ENCODE results near the gene RETREG3. TPM values are rescaled to one million over a fixed set of nuclear protein-coding genes. Genes with fewer than 3 reads are reported as not detected.
A peak's percentile ranks its signal among the peaks of the same experiment; 100 is the strongest.

RETREG3 gene
- total and polyA plus RNA-seq, 2 of the 13 experiments (the other 11 are each of a cell fraction or from before 2014, with no cell fraction given) = 47.0 to 55.8 TPM

DNA sequence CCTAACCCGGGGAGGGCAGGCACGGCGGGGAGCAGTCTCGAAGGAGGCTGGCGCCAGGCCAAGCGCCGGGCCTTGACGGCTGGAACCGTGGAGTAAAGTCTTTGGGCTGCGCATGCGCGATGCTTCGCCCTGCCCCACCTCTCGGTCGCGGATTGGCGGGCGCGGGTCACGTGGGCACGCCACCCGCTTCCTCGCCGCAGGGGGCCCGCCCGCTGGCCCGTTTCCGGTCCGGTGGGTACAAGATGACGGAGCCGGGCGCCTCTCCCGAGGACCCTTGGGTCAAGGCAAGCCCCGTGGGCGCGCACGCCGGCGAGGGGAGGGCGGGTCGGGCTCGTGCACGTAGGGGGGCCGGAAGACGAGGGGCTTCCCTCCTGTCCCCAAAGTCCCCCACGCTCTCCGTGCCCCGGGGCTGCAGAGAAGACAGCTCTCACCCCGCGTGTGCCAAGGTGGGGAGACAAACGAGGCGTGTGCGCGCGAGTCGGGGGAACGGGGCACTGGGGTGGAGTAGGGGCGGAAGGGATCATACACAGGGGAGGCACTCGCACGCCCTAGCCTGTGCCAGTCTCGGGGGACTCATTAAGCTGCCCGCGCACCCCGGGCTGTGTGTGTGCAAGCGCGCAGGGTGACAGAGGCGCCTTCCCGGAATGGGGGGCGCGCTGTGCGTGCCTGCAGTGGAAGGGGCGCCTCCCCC, 42.1 kb downstream of the RETREG3 start, which contains the start of gene MLX (continued):
- TF ChIP-seq TERF1 (CRISPR knock-in tag; IDR thresholded peaks at IDR 0.05) (no peak; the same call in 1 of the 2 replicates), FOXP1 (IDR thresholded peaks at IDR 0.05) (no peak), FOXP1 (CRISPR knock-in tag; IDR thresholded peaks at IDR 0.05) (no peak), ATF7-NPFF (CRISPR knock-in tag; IDR thresholded peaks at IDR 0.05; ENCODE audit: low read depth) (peak; percentile 92), HOXA9 (CRISPR knock-in tag; IDR thresholded peaks at IDR 0.05; ENCODE audit: borderline replicate concordance) (peak; percentile 45; the same call in 1 of the 2 replicates), CBX2 (IDR thresholded peaks at IDR 0.05; ENCODE audit: low read depth, low read length) (no peak), CBX2 (CRISPR knock-in tag; IDR thresholded peaks at IDR 0.05; ENCODE audit: low read depth) (no peak), TAF1 (CRISPR knock-in tag; IDR thresholded peaks at IDR 0.05) (peak; percentile 84; the same call in 1 of the 2 replicates), HOXD1 (CRISPR knock-in tag; IDR thresholded peaks at IDR 0.05) (peak; percentile 32; the same call in 1 of the 2 replicates), ARNT2 (CRISPR knock-in tag; IDR thresholded peaks at IDR 0.05; ENCODE audit: low read depth) (peak; percentile 89), ATF1 (CRISPR knock-in tag; IDR thresholded peaks at IDR 0.05) (no peak), MED1 (CRISPR knock-in tag; IDR thresholded peaks at IDR 0.05) (peak; percentile 84), BRF2 (CRISPR knock-in tag; IDR thresholded peaks at IDR 0.05) (peak; percentile 89), HOXA3 (CRISPR knock-in tag; IDR thresholded peaks at IDR 0.05) (peak; percentile 80), ZNF253 (CRISPR knock-in tag; IDR thresholded peaks at IDR 0.05; ENCODE audit: borderline replicate concordance) (peak; percentile 81; the same call in 1 of the 2 replicates), ZBTB20 (CRISPR knock-in tag; IDR thresholded peaks at IDR 0.05; ENCODE audit: borderline replicate concordance, low read depth) (no peak), ZNF235 (CRISPR knock-in tag; IDR thresholded peaks at IDR 0.05; ENCODE audit: borderline replicate concordance) (peak; percentile 94; the same call in 1 of the 2 replicates), RBM39 (IDR thresholded peaks at IDR 0.05; ENCODE audit: low read depth, low read length, poor library complexity, severe bottlenecking) (peak; percentile 94), BRCA1 (CRISPR knock-in tag; IDR thresholded peaks at IDR 0.05) (no peak), SCMH1 (CRISPR knock-in tag; IDR thresholded peaks at IDR 0.05; ENCODE audit: borderline replicate concordance) (no peak), ZNF329 (CRISPR knock-in tag; IDR thresholded peaks at IDR 0.05; ENCODE audit: low read depth) (peak; percentile 46; the same call in 1 of the 2 replicates), ZNF552 (CRISPR knock-in tag; IDR thresholded peaks at IDR 0.05; ENCODE audit: borderline replicate concordance) (peak; percentile 68), PREB (CRISPR knock-in tag; IDR thresholded peaks at IDR 0.05) (no peak), ZBTB8A (CRISPR knock-in tag; IDR thresholded peaks at IDR 0.05; ENCODE audit: borderline replicate concordance, low read depth) (peak; percentile 94), CEBPG (CRISPR knock-in tag; IDR thresholded peaks at IDR 0.05) (no peak), ZNF296 (CRISPR knock-in tag; conservative IDR thresholded peaks at IDR 0.05) (no peak), NCOA2 (CRISPR knock-in tag; IDR thresholded peaks at IDR 0.05) (0 out of 2 replicates have a peak, but pooled peaks have one; percentile 11)
- TF ChIP-seq, protein P1, sequence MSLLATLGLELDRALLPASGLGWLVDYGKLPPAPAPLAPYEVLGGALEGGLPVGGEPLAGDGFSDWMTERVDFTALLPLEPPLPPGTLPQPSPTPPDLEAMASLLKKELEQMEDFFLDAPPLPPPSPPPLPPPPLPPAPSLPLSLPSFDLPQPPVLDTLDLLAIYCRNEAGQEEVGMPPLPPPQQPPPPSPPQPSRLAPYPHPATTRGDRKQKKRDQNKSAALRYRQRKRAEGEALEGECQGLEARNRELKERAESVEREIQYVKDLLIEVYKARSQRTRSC (CRISPR knock-in tag; IDR thresholded peaks at IDR 0.05; ENCODE audit: low read depth) = peak; percentile 36; the same call in 1 of the 2 replicates

Measured in HepG2 (cell line).